PFSK-1 (cell line): ENCODE data around the gene ARSA.
A peak's percentile ranks its signal among the peaks of the same experiment; 100 is the strongest.

Experiments used
- FOXP2 ChIP-seq: optimal IDR thresholded peaks from 2 replicates; pipeline ENCODE3; 2011; ENCODE audit warnings: borderline replicate concordance, control low read depth, inconsistent platforms; ENCODE audit not compliant: insufficient read depth; ENCODE audit errors: extremely low read length, extremely low read depth
- POLR2AphosphoS5 ChIP-seq: IDR thresholded peaks from 2 replicates; pipeline ENCODE4 v1.6.1; 2012; ENCODE audit warnings: low read depth, mild to moderate bottlenecking, control low read depth, low read length, moderate library complexity
- SIN3A ChIP-seq: IDR thresholded peaks from 2 replicates; pipeline ENCODE4 v1.6.1; 2012; ENCODE audit warnings: mild to moderate bottlenecking, low read length, moderate library complexity, borderline replicate concordance; ENCODE audit not compliant: insufficient read depth
- TAF1 ChIP-seq: IDR thresholded peaks from 2 replicates; pipeline ENCODE4 v1.6.1; 2012; ENCODE audit warnings: low read length, control low read depth, borderline replicate concordance; ENCODE audit not compliant: insufficient read depth
- TF ChIP-seq, protein P1 (sequence below), 2 experiments: IDR thresholded peaks; 2 replicates each; pipeline versions ENCODE4 v1.6.1 to v1.8.0; 2011 to 2012; ENCODE audit warnings: low read depth in 2 of 2, low read length in 2 of 2, control low read depth in 1 of 2, inconsistent platforms in 1 of 2, mild to moderate bottlenecking in 1 of 2, moderate library complexity in 1 of 2; ENCODE audit not compliant: insufficient read depth in 1 of 2

The ARSA gene

DNA sequence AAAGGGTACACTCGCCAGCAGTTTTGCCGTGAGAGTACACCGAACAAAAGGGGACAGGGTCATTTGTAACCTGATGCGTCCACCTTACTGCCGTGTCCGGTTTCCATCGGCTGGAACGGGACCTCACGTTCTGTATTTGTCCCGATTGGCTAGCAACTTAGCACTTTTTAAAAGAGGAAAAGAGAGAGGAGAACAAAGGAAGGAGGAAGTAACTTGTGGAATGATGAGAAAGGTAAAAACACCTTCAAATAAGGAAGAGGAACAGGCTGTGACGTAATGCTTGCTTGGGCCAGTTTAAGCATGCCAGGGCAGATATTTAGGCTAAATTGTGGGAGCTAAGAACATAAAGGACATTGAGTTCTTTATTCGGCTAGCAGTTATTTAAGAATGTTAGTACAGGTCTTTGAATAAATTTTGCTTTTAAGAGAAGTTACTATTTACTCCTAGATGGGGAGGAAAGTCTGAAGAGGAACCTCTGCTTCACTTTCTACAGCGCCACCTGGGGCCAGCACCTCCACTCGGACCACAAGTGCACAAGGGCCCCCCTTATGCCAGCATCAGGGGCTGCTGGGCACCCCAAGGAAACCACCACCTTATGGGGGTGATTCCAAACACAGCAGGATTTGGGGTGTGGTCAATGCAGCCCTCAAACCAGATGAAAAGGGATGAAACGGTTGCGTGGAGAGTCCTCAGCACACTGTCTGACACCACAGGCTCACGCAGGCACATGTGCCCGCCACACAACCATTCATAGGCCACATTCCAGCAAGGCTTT is 5.8 kb downstream of the ARSA start:
- TF ChIP-seq POLR2AphosphoS5, result no peak
- TF ChIP-seq, protein P1, sequence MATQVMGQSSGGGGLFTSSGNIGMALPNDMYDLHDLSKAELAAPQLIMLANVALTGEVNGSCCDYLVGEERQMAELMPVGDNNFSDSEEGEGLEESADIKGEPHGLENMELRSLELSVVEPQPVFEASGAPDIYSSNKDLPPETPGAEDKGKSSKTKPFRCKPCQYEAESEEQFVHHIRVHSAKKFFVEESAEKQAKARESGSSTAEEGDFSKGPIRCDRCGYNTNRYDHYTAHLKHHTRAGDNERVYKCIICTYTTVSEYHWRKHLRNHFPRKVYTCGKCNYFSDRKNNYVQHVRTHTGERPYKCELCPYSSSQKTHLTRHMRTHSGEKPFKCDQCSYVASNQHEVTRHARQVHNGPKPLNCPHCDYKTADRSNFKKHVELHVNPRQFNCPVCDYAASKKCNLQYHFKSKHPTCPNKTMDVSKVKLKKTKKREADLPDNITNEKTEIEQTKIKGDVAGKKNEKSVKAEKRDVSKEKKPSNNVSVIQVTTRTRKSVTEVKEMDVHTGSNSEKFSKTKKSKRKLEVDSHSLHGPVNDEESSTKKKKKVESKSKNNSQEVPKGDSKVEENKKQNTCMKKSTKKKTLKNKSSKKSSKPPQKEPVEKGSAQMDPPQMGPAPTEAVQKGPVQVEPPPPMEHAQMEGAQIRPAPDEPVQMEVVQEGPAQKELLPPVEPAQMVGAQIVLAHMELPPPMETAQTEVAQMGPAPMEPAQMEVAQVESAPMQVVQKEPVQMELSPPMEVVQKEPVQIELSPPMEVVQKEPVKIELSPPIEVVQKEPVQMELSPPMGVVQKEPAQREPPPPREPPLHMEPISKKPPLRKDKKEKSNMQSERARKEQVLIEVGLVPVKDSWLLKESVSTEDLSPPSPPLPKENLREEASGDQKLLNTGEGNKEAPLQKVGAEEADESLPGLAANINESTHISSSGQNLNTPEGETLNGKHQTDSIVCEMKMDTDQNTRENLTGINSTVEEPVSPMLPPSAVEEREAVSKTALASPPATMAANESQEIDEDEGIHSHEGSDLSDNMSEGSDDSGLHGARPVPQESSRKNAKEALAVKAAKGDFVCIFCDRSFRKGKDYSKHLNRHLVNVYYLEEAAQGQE (IDR thresholded peaks at IDR 0.05; ENCODE audit: insufficient read depth in 1 of 2, low read depth in 2 of 2, low read length in 2 of 2), result no peak
- TF ChIP-seq TAF1, result no peak
- TF ChIP-seq SIN3A, result no peak
- no peak for TF ChIP-seq FOXP2

DNA sequence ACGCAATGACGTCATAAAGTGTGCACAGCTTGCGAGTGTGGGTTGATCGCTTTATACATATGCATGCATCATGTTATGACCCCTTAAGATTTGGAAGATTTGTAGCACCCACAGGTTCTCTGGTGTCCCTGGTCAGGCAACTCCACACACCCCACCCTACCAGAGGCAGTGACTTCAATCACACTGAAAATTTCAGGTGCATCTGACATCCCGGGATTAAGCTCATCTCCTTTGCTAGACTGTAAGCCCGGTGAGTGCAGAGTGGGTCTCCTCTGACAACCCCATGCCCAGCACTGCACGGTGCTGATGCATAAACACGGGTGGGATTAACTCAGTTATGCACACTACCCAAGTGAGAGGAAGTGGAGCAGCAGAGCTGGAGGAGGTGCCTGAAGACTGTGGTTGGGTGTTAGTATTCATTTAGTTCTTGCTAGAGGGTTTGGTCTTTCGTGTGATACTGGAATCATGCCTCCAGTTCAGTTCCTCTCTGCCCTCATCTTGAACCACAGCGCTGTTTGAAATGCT is 6.5 kb downstream of the ARSA start:
- TF ChIP-seq FOXP2, result no peak

DNA sequence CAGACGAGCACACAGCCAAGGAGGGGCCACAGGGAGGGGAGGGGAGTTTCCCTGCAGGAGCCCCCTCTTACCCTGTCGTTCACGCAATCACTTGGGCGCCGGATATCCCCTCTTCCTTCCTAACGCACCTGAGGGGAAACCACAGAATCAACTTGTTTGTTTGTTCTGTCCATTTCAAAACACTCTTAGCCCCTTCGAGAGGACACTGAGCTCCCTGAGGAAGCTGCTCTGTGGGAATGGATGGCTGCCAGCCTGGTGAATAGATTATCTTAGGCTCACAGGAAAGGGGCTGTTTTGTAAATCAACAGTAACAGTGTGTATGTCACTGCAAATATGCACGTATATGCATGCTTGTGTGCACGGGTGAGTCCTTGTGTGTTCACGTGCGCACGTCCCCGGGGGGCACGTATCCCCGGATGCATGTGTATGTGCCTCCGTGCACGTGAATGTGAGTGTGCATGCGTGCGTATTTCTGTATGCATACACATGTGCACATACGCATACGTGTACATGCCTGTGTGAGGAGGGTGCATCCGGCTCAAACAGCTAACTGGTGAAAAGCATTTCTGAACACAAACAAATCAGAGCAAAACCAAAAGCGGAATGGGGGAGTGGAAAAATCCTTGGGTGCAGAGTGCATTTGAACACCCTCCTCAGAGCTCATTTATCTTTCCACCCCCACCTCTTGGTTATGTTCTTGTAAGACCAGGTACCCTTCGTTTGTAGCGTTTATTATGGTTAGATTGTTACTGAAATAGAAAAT is 7.2 kb downstream of the ARSA start:
- TF ChIP-seq, protein P1 (IDR thresholded peaks at IDR 0.05; ENCODE audit: insufficient read depth in 1 of 2, low read depth in 2 of 2, low read length in 2 of 2), result 0 out of 4 replicates have a peak, but pooled peaks of 1 of the 2 experiments have one; percentile 2
- TF ChIP-seq SIN3A, result no peak

DNA sequence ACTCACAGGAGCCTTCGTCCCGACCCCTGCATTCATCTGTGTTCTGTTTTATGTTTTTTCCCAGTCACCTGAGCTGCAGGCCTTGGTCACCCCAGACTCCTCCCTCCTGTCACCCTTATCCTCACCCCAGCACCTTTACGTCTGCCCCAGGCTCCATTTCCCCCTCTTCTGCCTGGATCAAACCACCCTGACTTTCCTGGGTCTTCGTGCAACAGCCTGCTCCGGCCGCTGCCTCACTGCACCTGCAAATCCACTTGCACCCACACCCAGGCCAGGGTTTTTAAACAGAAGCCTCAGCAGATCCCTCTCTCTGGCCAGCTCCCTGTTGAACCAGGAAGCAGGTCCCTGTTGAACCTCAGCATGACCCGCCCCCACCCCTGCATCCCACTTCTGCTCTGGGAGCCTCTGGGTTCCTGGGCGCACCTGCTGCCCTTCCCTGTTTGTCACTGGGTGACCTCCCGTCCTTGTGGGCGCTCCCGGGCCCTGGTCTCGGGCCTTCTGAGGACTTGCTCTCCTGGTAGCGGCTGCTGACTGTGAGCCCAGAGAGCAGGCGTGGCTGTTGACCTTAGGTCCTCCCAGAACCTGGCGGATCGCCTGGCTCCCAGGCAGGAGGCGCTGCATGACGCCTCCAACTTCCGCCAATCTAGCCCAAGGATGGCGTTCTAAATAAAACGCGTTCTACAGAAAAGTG is 14.5 kb downstream of the ARSA start:
- no peak for TF ChIP-seq TAF1
- no peak for TF ChIP-seq SIN3A
- no peak for TF ChIP-seq POLR2AphosphoS5
- TF ChIP-seq, protein P1 (IDR thresholded peaks at IDR 0.05; ENCODE audit: insufficient read depth in 1 of 2, low read depth in 2 of 2, low read length in 2 of 2), result no peak
- TF ChIP-seq FOXP2, result no peak

DNA sequence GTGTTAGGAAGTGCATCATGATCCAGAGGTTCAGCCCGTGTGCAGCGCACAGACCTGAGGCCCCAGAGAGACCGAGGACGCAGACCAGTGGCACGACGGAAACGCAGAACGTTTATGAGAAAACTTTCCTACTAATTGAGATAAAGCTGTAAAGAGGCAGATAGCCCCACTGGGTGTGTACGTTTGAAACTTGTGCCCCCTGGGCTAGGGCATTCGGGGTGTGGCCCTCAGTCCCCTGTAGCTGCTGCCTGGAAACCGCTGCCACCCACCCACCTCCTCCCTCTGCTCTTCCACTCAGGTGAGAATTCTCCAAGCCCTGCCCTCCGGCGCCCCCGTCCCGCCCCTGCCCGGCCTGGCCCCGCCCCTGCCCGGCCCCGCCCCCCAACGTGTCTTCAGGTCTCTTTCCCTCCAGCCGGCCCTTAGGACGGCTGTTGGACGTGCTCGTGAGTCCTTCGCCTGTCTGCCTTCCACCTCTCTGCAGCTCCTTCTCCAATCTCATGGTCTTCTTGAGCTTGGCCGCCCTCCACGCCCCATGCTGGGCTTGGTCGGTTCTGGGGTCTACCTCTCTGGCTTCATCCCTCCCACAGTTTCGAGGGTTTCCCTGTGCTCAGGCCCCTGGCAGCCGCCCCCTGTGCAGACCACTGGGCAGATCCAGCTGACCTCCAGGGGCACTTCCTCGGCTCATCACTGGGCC is 15.3 kb downstream of the ARSA start:
- TF ChIP-seq POLR2AphosphoS5 (no peak), TAF1 (no peak), FOXP2 (no peak), SIN3A (no peak)
- TF ChIP-seq, protein P1 (IDR thresholded peaks at IDR 0.05; ENCODE audit: insufficient read depth in 1 of 2, low read depth in 2 of 2, low read length in 2 of 2), result no peak
